ENCODE results near the gene COL12A1.

Gene COL12A1

GRCh38 chr6:75178757-75179156 is 27.1 kb downstream of the COL12A1 start:
- no peak overlapping the region for H3K4me3 ChIP-seq (ENCODE audit: low read depth, low read length)
- no peak for DNase-seq (ENCODE audit: low read depth)
- TF ChIP-seq CTCF (conservative IDR thresholded peaks at IDR 0.05; ENCODE audit: low read depth, low read length), result no peak

DNA sequence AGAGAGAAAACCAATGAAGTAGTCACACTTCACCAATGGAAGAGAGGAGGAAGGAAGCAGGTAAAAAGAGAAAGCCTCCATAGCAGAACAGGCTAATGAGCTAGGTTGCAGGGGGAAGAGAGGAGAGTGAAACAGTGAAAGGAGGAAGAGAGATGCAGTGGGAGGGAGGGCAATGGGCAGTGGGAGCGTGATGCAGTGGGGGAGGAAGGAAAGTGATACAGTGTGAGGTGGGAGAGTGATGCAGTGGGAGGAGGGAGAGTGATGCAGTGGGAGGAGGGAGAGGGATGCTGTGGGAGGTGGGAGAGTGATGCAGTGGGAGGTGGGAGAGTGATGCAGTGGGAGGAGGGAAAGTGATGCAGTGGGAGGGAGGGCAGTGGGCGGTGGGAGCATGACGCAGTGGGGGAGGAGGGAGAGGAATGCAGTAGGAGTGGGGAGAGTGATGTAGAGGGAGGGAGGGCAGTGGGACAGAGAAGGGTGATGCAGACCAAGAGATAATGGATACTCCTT is 29.7 kb downstream of the COL12A1 start:
- H3K4me3 ChIP-seq (ENCODE audit: low read depth, low read length), result no peak overlapping the region
- no peak for DNase-seq (ENCODE audit: low read depth)
- TF ChIP-seq CTCF (conservative IDR thresholded peaks at IDR 0.05; ENCODE audit: low read depth, low read length), result no peak

DNA sequence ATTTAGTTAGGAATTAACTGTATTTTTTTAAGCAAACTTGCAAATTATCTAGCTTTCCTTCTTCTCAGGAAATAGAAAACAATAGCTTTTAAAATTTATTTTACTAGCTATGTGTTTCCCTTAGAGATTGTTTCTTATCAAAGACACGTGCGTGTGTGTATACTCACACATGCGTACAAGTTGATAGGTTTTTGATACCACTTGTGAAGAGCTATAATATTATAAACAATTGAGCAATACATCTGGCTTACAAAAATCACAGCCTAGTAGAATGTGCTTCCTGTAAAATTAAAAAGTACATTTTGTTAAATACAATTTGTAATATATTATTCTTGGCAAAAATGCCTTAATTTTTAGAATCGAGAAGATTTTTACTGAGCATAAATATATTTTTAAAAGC is 33.9 kb downstream of the COL12A1 start:
- no peak overlapping the region for H3K4me3 ChIP-seq (ENCODE audit: low read depth, low read length)
- no peak for TF ChIP-seq CTCF (conservative IDR thresholded peaks at IDR 0.05; ENCODE audit: low read depth, low read length)
- no peak for DNase-seq (ENCODE audit: low read depth)

GRCh38 chr6:75171567-75171966 is 34.3 kb downstream of the COL12A1 start:
- DNase-seq (ENCODE audit: low read depth), result no peak
- no peak for TF ChIP-seq CTCF (conservative IDR thresholded peaks at IDR 0.05; ENCODE audit: low read depth, low read length)
- no peak overlapping the region for H3K4me3 ChIP-seq (ENCODE audit: low read depth, low read length)

DNA sequence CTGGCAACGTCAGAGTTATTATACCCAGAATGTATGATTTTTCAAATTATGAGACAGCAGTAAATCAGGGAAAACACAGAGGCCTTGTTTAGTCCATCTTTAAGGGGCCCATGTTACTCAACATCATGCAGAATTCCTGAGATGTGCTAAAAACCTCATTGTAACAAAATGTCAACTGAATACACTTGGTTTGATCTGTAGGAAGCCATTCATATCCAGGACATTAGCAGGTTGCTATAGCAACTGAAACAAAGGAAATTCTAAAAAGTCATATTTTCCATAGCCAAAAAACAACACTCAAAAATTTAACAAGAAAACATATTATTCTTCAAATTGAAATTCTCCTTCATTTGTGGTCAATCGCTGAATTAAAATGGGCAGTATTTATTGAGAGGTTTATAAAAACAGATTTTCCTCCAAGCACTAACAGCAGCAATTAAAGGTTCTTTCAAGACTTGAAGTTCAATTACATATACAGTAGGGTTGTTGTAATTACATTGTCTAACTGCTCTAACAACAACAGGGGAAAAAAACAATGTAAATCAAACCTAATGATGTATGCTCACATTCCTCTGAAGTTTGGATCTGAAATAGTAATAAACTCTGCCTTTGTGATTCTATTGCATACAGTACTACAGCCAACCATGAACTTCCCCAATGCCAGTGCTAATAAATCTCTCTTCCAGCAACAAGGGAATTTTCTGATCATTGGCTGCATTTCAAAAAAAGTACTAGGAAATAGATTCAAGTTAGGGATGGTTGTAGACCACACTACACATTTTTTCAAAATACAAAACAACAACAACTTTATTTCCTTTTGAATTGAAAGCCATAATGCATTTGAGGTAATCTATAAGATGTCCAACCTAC is 34.9 kb downstream of the COL12A1 start:
- TF ChIP-seq CTCF (conservative IDR thresholded peaks at IDR 0.05; ENCODE audit: low read depth, low read length), result no peak
- H3K4me3 ChIP-seq (ENCODE audit: low read depth, low read length), result no peak overlapping the region
- DNase-seq (ENCODE audit: low read depth), result no peak

DNA sequence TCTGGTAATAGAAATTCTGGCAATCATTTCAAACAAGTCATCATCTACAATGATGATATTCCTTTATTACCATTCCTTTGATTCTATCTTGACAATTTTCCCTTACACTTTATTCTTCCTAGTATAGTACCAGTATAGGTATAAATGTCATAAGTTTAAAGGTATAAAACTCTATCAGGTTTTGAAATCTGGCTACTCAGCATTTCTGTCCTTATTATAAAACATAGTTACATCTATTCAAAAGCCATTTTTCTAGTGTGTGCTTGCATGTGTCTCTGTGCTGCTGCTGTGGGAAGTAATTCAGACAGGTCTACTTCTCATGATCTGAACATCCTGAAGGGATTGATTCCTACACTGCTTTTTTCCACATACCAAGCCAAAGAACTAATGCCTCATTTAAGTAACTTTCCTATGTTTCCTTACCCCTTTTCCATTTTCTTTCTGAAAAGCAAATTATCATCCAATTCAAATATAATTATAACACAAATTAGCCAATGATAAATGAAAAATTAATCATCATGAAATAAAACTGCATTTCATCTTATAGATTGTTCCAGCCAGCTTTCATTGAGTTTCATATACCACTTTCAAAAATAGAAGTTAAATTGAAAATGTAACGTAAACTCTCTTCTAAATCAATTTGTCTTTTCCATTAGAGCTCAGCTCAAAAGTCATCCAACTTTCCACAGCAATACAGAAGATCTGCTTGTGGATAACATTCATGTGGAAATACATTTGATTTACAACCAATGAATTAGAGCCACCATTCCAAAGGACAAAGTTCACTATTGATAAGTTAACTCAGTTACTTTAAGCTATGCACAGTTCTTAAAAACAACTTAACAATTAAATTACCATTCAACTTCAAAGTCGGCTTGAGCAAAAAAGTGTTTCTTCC is 35.9 kb downstream of the COL12A1 start:
- no peak for DNase-seq (ENCODE audit: low read depth)
- no peak for TF ChIP-seq CTCF (conservative IDR thresholded peaks at IDR 0.05; ENCODE audit: low read depth, low read length)
- H3K4me3 ChIP-seq (ENCODE audit: low read depth, low read length), result no peak overlapping the region
